DOHH2 (cell line): ENCODE measurements around the gene SFXN5.

Source experiments
- EZH2phosphoT487 ChIP-seq: fragments of 200-600 bp; sonication (generic); IDR thresholded peaks from 2 replicates; pipeline ENCODE4 v1.6.1; 2017; ENCODE audit warnings: borderline replicate concordance, mild to moderate bottlenecking, antibody characterized with exemption, low read length, moderate library complexity, mixed read lengths
- TF ChIP-seq, protein P1 (sequence below): fragments of 200-600 bp; sonication (generic); IDR thresholded peaks from one replicate; pipeline ENCODE4 v1.5.1; 2014; ENCODE audit warnings: antibody characterized with exemption, mild to moderate bottlenecking, low read depth, low read length; ENCODE audit not compliant: poor library complexity, severe bottlenecking

DNA sequence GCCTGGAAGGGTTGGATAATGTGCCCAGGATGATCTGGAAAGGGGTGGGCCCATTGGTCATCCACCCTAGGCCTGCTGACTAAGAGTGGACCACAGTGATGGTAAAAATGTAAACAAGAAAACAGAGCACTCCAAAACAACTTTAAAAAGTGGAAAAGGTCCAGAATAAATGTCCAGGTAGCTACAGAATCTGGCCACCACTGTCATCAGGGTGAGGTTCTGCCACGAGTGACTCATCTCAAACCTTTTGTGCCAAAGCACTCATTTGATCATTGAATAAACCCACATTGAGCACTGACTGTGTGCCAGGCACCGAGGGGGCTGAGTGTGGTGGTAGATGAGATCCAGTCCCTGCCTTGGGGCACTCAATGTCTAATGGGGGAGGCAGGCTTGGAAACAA lies 89.3 kb downstream of the SFXN5 start:
- TF ChIP-seq, protein P1, sequence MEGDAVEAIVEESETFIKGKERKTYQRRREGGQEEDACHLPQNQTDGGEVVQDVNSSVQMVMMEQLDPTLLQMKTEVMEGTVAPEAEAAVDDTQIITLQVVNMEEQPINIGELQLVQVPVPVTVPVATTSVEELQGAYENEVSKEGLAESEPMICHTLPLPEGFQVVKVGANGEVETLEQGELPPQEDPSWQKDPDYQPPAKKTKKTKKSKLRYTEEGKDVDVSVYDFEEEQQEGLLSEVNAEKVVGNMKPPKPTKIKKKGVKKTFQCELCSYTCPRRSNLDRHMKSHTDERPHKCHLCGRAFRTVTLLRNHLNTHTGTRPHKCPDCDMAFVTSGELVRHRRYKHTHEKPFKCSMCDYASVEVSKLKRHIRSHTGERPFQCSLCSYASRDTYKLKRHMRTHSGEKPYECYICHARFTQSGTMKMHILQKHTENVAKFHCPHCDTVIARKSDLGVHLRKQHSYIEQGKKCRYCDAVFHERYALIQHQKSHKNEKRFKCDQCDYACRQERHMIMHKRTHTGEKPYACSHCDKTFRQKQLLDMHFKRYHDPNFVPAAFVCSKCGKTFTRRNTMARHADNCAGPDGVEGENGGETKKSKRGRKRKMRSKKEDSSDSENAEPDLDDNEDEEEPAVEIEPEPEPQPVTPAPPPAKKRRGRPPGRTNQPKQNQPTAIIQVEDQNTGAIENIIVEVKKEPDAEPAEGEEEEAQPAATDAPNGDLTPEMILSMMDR: no peak
- no peak for TF ChIP-seq EZH2phosphoT487
